Fibroblast of skin of back (primary cell): Measurements from ENCODE around the gene NSF.

Source experiments
- DNase-seq: peaks from one replicate; pipeline ENCODE4 v3.0.0-alpha.2; 2013

The NSF gene

DNA sequence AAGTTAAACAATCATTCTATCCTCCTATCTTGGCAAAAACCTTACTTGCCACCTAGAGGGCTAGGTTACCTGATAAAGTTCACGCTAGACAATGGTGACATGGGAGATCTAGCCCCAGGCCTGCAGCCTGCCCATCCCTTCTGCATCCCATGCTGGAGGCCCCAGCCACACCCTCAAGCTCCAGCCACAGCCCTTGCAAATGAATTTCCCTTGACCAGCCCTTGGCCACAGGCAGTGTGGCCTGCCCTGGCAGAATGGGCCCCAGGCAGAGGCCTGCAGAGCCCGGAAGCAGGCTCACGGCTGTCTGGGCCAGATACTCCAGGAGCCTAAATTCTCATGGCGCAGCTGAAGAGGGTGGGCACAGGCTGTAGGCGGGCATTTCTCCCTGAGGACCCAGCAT lies 213.1 kb downstream of the NSF start:
- DNase-seq: no peak

DNA sequence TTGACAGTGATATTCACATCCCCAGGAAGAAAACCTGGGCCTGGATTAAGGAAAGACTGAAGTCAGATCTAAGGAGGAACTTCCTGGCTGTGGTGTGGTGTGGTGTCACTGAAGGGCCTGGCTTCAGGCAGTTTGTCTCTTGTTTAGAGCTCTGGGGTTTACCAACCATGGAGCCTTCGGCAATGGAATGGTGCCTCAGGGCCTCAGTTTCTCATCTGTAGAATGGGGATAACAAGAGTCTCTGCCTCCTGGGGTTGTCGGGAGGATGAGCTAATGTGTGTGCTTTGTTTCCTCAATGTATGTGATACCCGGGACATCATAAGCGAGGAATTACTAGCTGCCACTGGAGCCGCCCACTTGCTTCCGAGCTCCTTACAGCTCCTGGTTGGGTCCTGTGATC lies 215.3 kb downstream of the NSF start:
- DNase-seq: no peak
